ENCODE measurements around the gene ERLEC1. TPM values are rescaled to one million over a fixed set of nuclear protein-coding genes. Genes with fewer than 3 reads are reported as not detected.

Gene ERLEC1
- total and polyA plus RNA-seq, 4 donors = 28.8 to 32.0 (median 30.4) TPM

DNA sequence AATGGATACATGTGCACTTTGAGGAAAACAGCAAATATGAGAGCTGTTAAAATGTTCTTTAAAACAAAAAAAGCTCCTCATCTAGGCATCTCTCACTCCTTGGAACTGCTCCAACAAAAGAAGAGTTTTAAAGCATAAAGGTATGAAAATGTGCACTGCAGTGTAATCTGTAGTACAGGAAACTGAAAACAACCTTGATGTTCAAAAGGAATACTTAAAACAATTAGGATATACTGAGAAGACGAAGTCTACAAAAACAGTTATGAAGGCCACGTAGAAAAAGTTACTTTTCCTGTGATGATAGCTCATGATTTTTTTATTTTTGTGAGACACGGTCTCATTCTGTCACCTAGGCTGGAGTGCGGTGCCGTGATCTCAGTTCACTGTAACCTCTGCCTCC, 75.0 kb downstream of the ERLEC1 start:
- DNase-seq (ENCODE audit: low spot score) = no peak
- WGBS = 96% methylated on average over 5 of the region's 5 CpGs
- H3K4me3 ChIP-seq (ENCODE audit: low read depth in 1 of 3, low read length in 3 of 3) = no peak overlapping the region
- no peak overlapping the region for H3K27ac ChIP-seq (ENCODE audit: low read depth in 1 of 2, low read length in 2 of 2)
- H3K9ac ChIP-seq (ENCODE audit: low read depth in 1 of 2, low read length in 2 of 2) = no peak overlapping the region
- no peaks in the 10 kb centered on the region for H3K27me3 ChIP-seq (ENCODE audit: control insufficient read depth in 4 of 4, insufficient read depth in 4 of 4, low read length in 3 of 4)
- H3K9me3 ChIP-seq (ENCODE audit: control insufficient read depth in 4 of 4, low read length in 3 of 4) = no peaks in the 10 kb centered on the region
- H3K4me1 ChIP-seq (ENCODE audit: control insufficient read depth in 4 of 4, insufficient read depth in 4 of 4, low read length in 3 of 4) = peaks cover 4 to 21% (median 9%) of the 10 kb centered on the region in 4 donors
- peaks cover 3 to 18% (median 11%) of the 10 kb centered on the region in 4 donors for H3K36me3 ChIP-seq (ENCODE audit: control insufficient read depth in 4 of 4, insufficient read depth in 3 of 4, low read depth in 1 of 4, low read length in 3 of 4)
- no peak for TF ChIP-seq HNF4A (conservative IDR thresholded peaks at IDR 0.05)

GRCh38 chr2:53863538-53864227, 76.8 kb downstream of the ERLEC1 start:
- no peak overlapping the region for H3K27ac ChIP-seq (ENCODE audit: low read depth in 1 of 2, low read length in 2 of 2)
- H3K4me1 ChIP-seq (ENCODE audit: control insufficient read depth in 4 of 4, insufficient read depth in 4 of 4, low read length in 3 of 4) = peaks cover 3 to 20% (median 7%) of the 10 kb centered on the region in 4 donors
- H3K27me3 ChIP-seq (ENCODE audit: control insufficient read depth in 4 of 4, insufficient read depth in 4 of 4, low read length in 3 of 4) = no peaks in the 10 kb centered on the region
- no peak for DNase-seq (ENCODE audit: low spot score)
- H3K4me3 ChIP-seq (ENCODE audit: low read depth in 1 of 3, low read length in 3 of 3) = no peak overlapping the region
- WGBS = 81% methylated on average over 6 of the region's 6 CpGs
- H3K36me3 ChIP-seq (ENCODE audit: control insufficient read depth in 4 of 4, insufficient read depth in 3 of 4, low read depth in 1 of 4, low read length in 3 of 4) = peaks cover 6 to 18% (median 14%) of the 10 kb centered on the region in 4 donors
- peak; percentile 16 to 59 for TF ChIP-seq HNF4A (conservative IDR thresholded peaks at IDR 0.05)
- peak; percentile 45 for TF ChIP-seq YY1 (IDR thresholded peaks at IDR 0.05)
- peak; percentile 38 for TF ChIP-seq SP1 (IDR thresholded peaks at IDR 0.05)
- peak; percentile 60 to 79 for TF ChIP-seq RXRA (IDR thresholded peaks at IDR 0.05)
- TF ChIP-seq JUND (IDR thresholded peaks at IDR 0.05) = no peak
- TF ChIP-seq EGR1 (IDR thresholded peaks at IDR 0.05; ENCODE audit: low read depth in 2 of 2) = no peak
- TF ChIP-seq CTCF (IDR thresholded peaks at IDR 0.05; ENCODE audit: low read depth, low read length, missing input control) = no peak
- TF ChIP-seq FOXA1 (IDR thresholded peaks at IDR 0.05) = no peak
- TF ChIP-seq REST (IDR thresholded peaks at IDR 0.05) = no peak
- TF ChIP-seq, protein P1, sequence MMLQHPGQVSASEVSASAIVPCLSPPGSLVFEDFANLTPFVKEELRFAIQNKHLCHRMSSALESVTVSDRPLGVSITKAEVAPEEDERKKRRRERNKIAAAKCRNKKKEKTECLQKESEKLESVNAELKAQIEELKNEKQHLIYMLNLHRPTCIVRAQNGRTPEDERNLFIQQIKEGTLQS (IDR thresholded peaks at IDR 0.05) = no peak
- TF ChIP-seq NR2F2 (IDR thresholded peaks at IDR 0.05) = no peak
- TF ChIP-seq FOXA2 (IDR thresholded peaks at IDR 0.05) = no peak
- no peaks in the 10 kb centered on the region for H3K9me3 ChIP-seq (ENCODE audit: control insufficient read depth in 4 of 4, low read length in 3 of 4)
- H3K9ac ChIP-seq (ENCODE audit: low read depth in 1 of 2, low read length in 2 of 2) = no peak overlapping the region

- 88% methylated on average over 2 of the region's 2 CpGs for WGBS
- no peak overlapping the region for H3K27ac ChIP-seq (ENCODE audit: low read depth in 1 of 2, low read length in 2 of 2)
- H3K9ac ChIP-seq (ENCODE audit: low read depth in 1 of 2, low read length in 2 of 2) = no peak overlapping the region
- peaks cover 0 to 5% (median 2%) of the 10 kb centered on the region in 4 donors for H3K4me1 ChIP-seq (ENCODE audit: control insufficient read depth in 4 of 4, insufficient read depth in 4 of 4, low read length in 3 of 4)
- no peaks in the 10 kb centered on the region for H3K9me3 ChIP-seq (ENCODE audit: control insufficient read depth in 4 of 4, low read length in 3 of 4)
- no peak for DNase-seq (ENCODE audit: low spot score)
- no peaks in the 10 kb centered on the region for H3K27me3 ChIP-seq (ENCODE audit: control insufficient read depth in 4 of 4, insufficient read depth in 4 of 4, low read length in 3 of 4)
- H3K36me3 ChIP-seq (ENCODE audit: control insufficient read depth in 4 of 4, insufficient read depth in 3 of 4, low read depth in 1 of 4, low read length in 3 of 4) = peaks cover 6 to 22% (median 19%) of the 10 kb centered on the region in 4 donors
- H3K4me3 ChIP-seq (ENCODE audit: low read depth in 1 of 3, low read length in 3 of 3) = no peak overlapping the region
- TF ChIP-seq RXRA (IDR thresholded peaks at IDR 0.05) = no peak
- TF ChIP-seq CTCF (IDR thresholded peaks at IDR 0.05; ENCODE audit: low read depth, low read length, missing input control) = no peak
- TF ChIP-seq, protein P2, sequence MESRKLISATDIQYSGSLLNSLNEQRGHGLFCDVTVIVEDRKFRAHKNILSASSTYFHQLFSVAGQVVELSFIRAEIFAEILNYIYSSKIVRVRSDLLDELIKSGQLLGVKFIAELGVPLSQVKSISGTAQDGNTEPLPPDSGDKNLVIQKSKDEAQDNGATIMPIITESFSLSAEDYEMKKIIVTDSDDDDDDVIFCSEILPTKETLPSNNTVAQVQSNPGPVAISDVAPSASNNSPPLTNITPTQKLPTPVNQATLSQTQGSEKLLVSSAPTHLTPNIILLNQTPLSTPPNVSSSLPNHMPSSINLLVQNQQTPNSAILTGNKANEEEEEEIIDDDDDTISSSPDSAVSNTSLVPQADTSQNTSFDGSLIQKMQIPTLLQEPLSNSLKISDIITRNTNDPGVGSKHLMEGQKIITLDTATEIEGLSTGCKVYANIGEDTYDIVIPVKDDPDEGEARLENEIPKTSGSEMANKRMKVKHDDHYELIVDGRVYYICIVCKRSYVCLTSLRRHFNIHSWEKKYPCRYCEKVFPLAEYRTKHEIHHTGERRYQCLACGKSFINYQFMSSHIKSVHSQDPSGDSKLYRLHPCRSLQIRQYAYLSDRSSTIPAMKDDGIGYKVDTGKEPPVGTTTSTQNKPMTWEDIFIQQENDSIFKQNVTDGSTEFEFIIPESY (IDR thresholded peaks at IDR 0.05) = no peak
- TF ChIP-seq YY1 (IDR thresholded peaks at IDR 0.05) = no peak
- TF ChIP-seq, protein P1 (IDR thresholded peaks at IDR 0.05) = no peak
- no peak for TF ChIP-seq TAF1 (conservative IDR thresholded peaks at IDR 0.05)
- TF ChIP-seq EGR1 (IDR thresholded peaks at IDR 0.05; ENCODE audit: low read depth in 2 of 2) = no peak
These were observed 78.4 kb downstream of the ERLEC1 start for GRCh38 chr2:53865264-53865663.

Data from liver (tissue), 9 donors.